HEK293 (cell line): Measurements from ENCODE around the gene GNB5.

Experiments used
- PRDM2 ChIP-seq: fragments of 450-650 bp; formaldehyde crosslinking; IDR thresholded peaks from 2 replicates; pipeline ENCODE4 v1.5.1; 2016; ENCODE audit warnings: missing biosample characterization, missing genetic modification characterization, borderline replicate concordance
- ZBTB26 ChIP-seq: fragments of 450-650 bp; formaldehyde crosslinking; optimal IDR thresholded peaks from 2 replicates; pipeline ENCODE3; 2016; ENCODE audit warnings: missing biosample characterization, mild to moderate bottlenecking, missing genetic modification characterization
- ZNF24 ChIP-seq: fragments of 450-650 bp; formaldehyde crosslinking; IDR thresholded peaks from 2 replicates; pipeline ENCODE4 v1.5.1; 2016; ENCODE audit warnings: missing biosample characterization, missing genetic modification characterization
- ZNF302 ChIP-seq: fragments of 450-650 bp; formaldehyde crosslinking; IDR thresholded peaks from 2 replicates; pipeline ENCODE4 v1.5.1; 2016; ENCODE audit warnings: missing biosample characterization, missing genetic modification characterization, low read depth
- ZNF580 ChIP-seq: fragments of 450-650 bp; formaldehyde crosslinking; IDR thresholded peaks from 2 replicates; pipeline ENCODE4 v1.5.1; 2016; ENCODE audit warnings: missing biosample characterization, missing genetic modification characterization
- ZXDB ChIP-seq: fragments of 450-650 bp; formaldehyde crosslinking; IDR thresholded peaks from 2 replicates; pipeline ENCODE4 v1.5.1; 2016; ENCODE audit warnings: missing biosample characterization, missing genetic modification characterization

GRCh38 chr15:52066842-52067544 lies 124.2 kb downstream of the GNB5 start:
- peak; percentile 85 for TF ChIP-seq ZNF580
- TF ChIP-seq ZNF24, result no peak
- no peak for TF ChIP-seq PRDM2 (tag by site-specific recombination)
- TF ChIP-seq ZBTB26, result no peak
- no peak for TF ChIP-seq ZXDB (tag by site-specific recombination)
- TF ChIP-seq ZNF302 (tag by site-specific recombination), result no peak
